ACC112 (cell line): ENCODE data around the gene BCL2.

ENCODE experiments used
- H2AFZ ChIP-seq: fragments of 200-600 bp; sonication (generic); one replicate; pipeline ENCODE4 v1.6.0; 2017; ENCODE audit warnings: antibody characterized with exemption, low read length; ENCODE audit not compliant: unreplicated experiment
- H3K27ac ChIP-seq: fragments of 200-600 bp; sonication (generic); 2 replicates; pipeline ENCODE4 v1.5.1; 2014; ENCODE audit warnings: low read depth, mild to moderate bottlenecking, antibody characterized with exemption, low read length, moderate library complexity
- H3K27me3 ChIP-seq: fragments of 200-600 bp; sonication (generic); 2 replicates; pipeline ENCODE4 v1.6.1; 2014; ENCODE audit warnings: mild to moderate bottlenecking, antibody characterized with exemption, low read length, moderate library complexity, mixed read lengths; ENCODE audit not compliant: insufficient read depth
- H3K36me3 ChIP-seq: fragments of 200-600 bp; sonication (generic); 2 replicates; pipeline ENCODE4 v1.6.1; 2016; ENCODE audit warnings: mild to moderate bottlenecking, antibody characterized with exemption, low read length, moderate library complexity, mixed read lengths; ENCODE audit not compliant: insufficient read depth
- H3K4me1 ChIP-seq: fragments of 200-600 bp; sonication (generic); one replicate; pipeline ENCODE4 v1.6.1; 2016; ENCODE audit warnings: low read length, mixed read lengths; ENCODE audit not compliant: insufficient read depth, unreplicated experiment, control insufficient read depth
- H3K4me3 ChIP-seq: fragments of 200-600 bp; sonication (generic); 2 replicates; pipeline ENCODE4 v1.5.1; 2014; ENCODE audit warnings: mild to moderate bottlenecking, low read depth, low read length
- H3K79me2 ChIP-seq: fragments of 200-600 bp; sonication (generic); one replicate; pipeline ENCODE4 v1.6.0; 2016; ENCODE audit warnings: low read length; ENCODE audit not compliant: control insufficient read depth, unreplicated experiment, insufficient read depth

The BCL2 gene

DNA sequence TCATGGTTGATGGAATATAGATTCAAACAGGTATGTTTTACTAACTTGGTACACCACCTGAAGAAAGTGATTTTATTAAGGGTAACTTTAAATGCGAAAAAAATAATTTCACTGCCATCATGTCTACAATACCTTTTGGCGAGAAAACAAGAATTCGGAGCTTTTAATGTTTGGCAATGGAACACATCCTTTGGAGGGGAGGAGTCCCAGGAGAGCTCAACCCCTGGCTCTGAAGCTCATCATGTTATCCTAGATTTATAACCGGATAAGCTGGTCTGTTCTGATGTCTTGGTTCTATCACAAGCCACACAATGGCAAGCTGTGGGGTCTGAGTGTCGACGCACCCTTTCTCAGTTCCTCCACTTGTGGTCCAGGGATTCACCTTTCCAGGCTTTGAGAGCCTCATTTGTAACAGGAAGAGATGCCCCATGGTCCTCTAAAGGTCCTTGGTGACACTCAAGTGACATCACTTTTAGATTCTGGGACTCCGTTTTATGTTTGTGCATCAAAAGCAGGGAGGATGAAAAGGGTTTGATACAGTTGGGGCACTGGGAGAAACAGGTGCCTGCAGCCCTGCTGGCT lies 172.7 kb downstream of the BCL2 start:
- Histone ChIP-seq H3K4me1 (no peaks in the 10 kb centered on the region), H2AFZ (no peak overlapping the region), H3K36me3 (no peaks in the 10 kb centered on the region), H3K4me3 (no peak overlapping the region), H3K27me3 (peaks cover 24% of the 10 kb centered on the region), H3K79me2 (no peaks in the 10 kb centered on the region), H3K27ac (no peak overlapping the region)

DNA sequence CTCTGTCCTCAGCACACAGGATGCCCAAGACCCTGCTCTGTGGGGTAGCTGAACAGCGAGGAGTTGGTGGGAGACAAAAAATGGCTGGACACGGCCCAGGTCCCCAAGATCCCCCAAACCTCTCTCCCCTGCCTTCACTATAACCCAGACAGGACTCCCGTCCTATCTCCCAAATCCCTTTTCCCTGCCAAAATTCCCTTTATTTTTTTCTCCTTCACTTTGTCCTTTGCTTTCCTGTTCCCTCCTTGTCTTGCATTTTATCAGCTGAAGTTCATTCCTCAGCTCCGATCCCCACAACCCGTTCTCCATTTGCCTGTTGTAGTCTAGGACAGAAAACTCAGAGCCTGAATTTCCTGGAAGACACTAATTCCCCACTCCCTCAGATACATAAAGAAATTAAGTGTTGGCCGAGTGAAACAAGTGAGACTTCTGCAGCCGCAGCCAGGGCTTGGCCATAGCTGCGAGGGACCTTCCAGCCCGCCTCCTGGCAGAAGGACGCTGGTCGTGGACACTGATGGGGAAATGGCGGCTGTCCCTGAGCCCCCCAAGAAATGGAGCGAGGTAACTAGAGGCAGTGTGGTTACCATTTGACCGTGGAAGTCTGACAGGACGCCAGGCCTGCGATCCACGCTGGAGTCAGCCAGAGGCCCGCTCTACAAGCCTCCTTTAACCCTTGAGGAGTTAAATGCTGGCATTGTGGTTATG lies 173.6 kb downstream of the BCL2 start:
- Histone ChIP-seq H3K79me2 (no peaks in the 10 kb centered on the region), H3K27ac (no peak overlapping the region), H3K4me3 (no peak overlapping the region), H2AFZ (no peak overlapping the region), H3K27me3 (peaks cover 26% of the 10 kb centered on the region), H3K4me1 (no peaks in the 10 kb centered on the region), H3K36me3 (no peaks in the 10 kb centered on the region)

DNA sequence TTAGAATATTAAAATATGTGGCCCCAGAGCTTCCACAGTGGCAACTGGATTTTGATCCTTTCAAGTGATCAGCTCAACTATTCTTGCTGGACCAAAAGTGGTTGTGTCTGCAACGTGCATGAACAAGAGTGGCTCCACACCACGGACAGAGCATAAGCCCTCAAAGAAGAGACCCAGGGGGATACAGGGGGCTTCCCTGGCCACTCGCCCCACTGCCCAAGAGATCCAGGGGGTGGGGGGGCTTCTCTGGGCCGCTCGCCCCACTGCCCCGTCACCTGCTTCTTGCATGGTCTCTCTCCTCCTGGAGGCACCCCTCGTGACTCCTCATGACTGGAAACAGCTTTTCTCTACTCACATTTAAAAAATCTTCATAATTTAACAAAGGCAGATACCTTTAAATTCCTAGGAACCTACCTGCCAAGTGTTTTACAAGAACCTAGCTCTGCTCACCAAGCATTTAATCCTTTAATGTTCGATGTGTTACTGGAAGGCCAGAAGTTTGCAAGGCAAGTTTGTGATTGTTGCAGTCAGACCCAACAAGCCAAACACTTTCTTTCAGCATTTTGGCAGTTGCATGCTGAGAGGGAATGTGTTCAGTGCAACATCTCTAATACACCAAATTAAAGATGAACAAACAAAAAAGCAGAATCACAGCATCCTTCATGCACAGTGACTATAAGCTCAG lies 174.3 kb downstream of the BCL2 start:
- H3K4me3 ChIP-seq: no peak overlapping the region
- no peaks in the 10 kb centered on the region for H3K4me1 ChIP-seq
- no peak overlapping the region for H3K27ac ChIP-seq
- H3K79me2 ChIP-seq: no peaks in the 10 kb centered on the region
- no peaks in the 10 kb centered on the region for H3K36me3 ChIP-seq
- peaks cover 21% of the 10 kb centered on the region for H3K27me3 ChIP-seq
- no peak overlapping the region for H2AFZ ChIP-seq

- H3K4me1 ChIP-seq: no peaks in the 10 kb centered on the region
- H3K36me3 ChIP-seq: no peaks in the 10 kb centered on the region
- no peak overlapping the region for H3K27ac ChIP-seq
- H2AFZ ChIP-seq: no peak overlapping the region
- H3K4me3 ChIP-seq: no peak overlapping the region
- H3K27me3 ChIP-seq: peaks cover 21% of the 10 kb centered on the region
- no peaks in the 10 kb centered on the region for H3K79me2 ChIP-seq
Measured at GRCh38 chr18:63144748-63145147, 174.8 kb downstream of the BCL2 start.

GRCh38 chr18:63143330-63143771 lies 176.2 kb downstream of the BCL2 start:
- Histone ChIP-seq H3K36me3 (no peaks in the 10 kb centered on the region), H3K4me3 (no peak overlapping the region), H3K4me1 (no peaks in the 10 kb centered on the region), H3K79me2 (no peaks in the 10 kb centered on the region), H3K27me3 (peaks cover 22% of the 10 kb centered on the region), H2AFZ (no peak overlapping the region), H3K27ac (no peak overlapping the region)

DNA sequence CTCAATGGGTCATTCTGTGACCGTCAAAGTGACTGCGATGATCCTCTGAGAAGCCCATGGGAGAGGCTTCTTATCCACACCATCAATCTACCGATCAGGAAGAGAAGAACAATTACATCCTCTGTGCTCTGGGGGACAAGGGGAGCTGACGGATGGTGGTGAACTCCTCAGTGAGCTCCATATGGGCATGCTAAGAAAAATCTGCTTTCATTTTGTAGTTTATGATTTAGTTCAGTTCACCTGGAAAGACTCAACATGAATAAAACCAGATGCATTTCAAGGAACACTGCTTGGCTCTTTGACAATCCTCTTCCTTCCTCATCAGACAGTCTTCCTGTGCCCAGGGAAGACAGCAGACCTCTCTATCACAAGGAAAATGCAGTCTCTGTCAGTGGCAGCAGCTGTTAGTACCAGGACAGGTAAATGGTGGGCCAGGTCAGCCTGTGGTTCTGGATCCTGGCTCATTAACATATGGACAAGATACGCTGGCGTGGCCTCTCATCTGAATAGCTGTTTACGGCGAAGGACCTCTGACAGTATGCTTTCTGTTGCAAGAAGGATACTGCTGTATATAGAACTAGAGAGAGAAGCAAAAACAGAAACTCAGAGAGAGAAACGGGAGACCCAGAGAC lies 176.9 kb downstream of the BCL2 start:
- Histone ChIP-seq H3K79me2 (no peaks in the 10 kb centered on the region), H2AFZ (no peak overlapping the region), H3K27me3 (peaks cover 28% of the 10 kb centered on the region), H3K27ac (no peak overlapping the region), H3K4me3 (no peak overlapping the region), H3K4me1 (no peaks in the 10 kb centered on the region), H3K36me3 (no peaks in the 10 kb centered on the region)

DNA sequence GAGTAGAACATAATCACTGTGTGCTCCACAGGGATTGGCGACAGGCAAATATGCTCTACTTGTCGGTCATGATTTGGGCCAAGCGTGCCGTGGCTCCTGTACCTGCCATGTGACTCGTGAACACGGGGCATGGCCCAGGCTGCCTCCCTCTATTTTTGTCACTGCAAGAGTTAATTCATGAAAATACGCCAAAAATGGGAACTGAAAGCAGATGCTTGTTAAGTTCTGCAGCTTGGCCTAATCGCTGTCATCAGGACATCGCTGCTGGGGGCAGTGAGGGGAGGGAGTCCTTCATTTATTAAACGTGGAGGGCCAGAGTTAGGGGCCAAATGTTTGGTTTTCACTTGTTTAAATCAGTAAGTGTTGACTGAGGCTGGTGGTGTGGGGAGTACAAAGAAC lies 177.8 kb downstream of the BCL2 start:
- Histone ChIP-seq H3K4me3 (no peak overlapping the region), H3K79me2 (no peaks in the 10 kb centered on the region), H3K27ac (no peak overlapping the region), H3K27me3 (peaks cover 38% of the 10 kb centered on the region), H3K4me1 (no peaks in the 10 kb centered on the region), H3K36me3 (no peaks in the 10 kb centered on the region), H2AFZ (no peak overlapping the region)

GRCh38 chr18:63140997-63141777 lies 178.4 kb downstream of the BCL2 start:
- no peaks in the 10 kb centered on the region for H3K4me1 ChIP-seq

GRCh38 chr18:63140038-63140450 lies 179.5 kb downstream of the BCL2 start:
- Histone ChIP-seq H3K4me3 (no peak overlapping the region), H3K79me2 (no peaks in the 10 kb centered on the region), H3K4me1 (no peaks in the 10 kb centered on the region)

More at GRCh38 chr18:63140997-63141777, 178.4 kb downstream of the BCL2 start:
- Histone ChIP-seq H3K27me3 (peaks cover 39% of the 10 kb centered on the region), H3K27ac (no peak overlapping the region), H2AFZ (no peak overlapping the region), H3K4me3 (no peak overlapping the region), H3K36me3 (no peaks in the 10 kb centered on the region), H3K79me2 (no peaks in the 10 kb centered on the region)

More at GRCh38 chr18:63140038-63140450, 179.5 kb downstream of the BCL2 start:
- no peaks in the 10 kb centered on the region for H3K36me3 ChIP-seq
- no peak overlapping the region for H2AFZ ChIP-seq
- H3K27ac ChIP-seq: no peak overlapping the region
- H3K27me3 ChIP-seq: peaks cover 36% of the 10 kb centered on the region
